ENCODE data around the gene KCNMB2. TPM values are rescaled to one million over a fixed set of nuclear protein-coding genes. Genes with fewer than 3 reads are reported as not detected.

The KCNMB2 gene
- total RNA-seq, 1 donor from 2014 or later = not detected

DNA sequence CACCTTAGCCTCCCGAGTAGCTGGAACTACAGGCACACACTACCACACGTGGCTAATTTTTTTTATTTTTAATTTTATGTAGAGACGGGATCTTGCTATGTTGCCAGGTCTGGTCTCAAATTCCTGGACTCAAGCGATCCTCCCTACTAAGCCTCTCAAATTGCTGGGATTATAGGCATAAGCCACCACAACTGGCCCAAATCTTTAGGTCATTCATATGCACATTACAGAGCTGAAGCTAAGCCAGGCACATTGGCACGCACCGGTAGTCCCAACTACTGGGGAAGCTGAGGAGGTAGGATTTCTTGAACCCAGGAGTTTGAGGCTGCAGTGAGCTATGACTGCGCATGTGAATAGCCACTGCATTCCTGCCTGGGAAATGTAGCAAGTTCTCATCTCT lies 269.5 kb downstream of the KCNMB2 start:
- DNase-seq (ENCODE audit: low spot score) = no peak

- no peak for DNase-seq (ENCODE audit: low spot score)
These were observed 270.4 kb downstream of the KCNMB2 start for GRCh38 chr3:178806651-178807050.

- no peak for DNase-seq (ENCODE audit: low spot score)
These were observed 271.5 kb downstream of the KCNMB2 start for GRCh38 chr3:178807694-178808093.

DNA sequence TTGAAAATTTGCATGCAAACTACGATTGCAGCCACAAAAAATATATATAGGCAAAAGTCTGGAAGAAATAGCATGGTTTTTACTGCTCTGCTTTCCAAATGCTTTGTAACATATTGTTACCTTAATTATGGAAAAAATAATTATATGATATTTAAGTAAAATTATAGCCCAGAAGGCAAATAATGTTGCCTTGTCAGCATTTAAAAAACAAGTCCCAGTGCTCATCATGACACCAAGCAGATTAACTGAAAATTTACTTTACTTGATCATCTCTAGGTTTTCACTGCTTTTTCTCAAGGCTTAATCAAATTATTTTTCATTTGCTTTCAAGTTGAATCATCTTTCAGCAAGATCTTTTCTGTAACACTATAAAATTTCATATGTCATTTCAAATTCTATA lies 272.5 kb downstream of the KCNMB2 start:
- no peak for DNase-seq (ENCODE audit: low spot score)

DNA sequence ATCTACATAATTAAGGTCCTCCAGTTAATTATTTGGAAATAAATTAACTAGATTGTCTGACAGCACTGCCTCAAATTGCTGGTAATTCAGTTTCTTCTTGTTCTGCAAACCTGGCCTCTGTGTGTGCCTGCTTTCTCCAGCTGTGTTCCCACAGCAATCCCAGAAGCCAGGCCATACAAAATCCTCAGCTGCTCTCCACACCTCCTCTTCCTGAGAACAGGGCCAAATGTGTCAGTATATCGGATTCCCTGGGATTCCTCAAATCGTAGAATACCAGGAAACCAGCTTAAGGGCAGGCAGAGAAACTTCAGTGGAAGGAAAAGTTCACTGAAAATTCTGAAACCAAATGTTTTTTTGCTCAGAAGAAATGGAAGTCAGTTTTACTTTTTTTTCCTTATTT lies 273.9 kb downstream of the KCNMB2 start:
- no peak for DNase-seq (ENCODE audit: low spot score)

DNA sequence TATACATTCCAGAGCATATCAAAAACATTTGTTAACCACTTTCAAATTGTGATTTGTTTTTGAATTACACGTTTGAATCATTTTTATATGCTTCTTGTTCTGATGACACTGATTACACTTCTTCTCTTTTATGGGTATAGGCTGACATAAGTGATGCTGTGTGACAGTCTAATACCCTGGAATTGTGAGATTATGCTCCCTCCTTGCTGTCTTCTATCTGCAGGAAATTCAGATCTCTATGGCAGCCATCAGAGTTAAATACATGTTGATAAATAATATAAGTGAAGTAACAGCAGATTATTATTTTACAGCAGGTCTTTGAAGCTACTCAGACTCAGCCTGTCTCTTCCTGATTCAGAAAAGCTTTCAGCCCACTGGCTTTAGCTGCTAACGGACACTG lies 286.5 kb downstream of the KCNMB2 start:
- no peak for DNase-seq (ENCODE audit: low spot score)

DNA sequence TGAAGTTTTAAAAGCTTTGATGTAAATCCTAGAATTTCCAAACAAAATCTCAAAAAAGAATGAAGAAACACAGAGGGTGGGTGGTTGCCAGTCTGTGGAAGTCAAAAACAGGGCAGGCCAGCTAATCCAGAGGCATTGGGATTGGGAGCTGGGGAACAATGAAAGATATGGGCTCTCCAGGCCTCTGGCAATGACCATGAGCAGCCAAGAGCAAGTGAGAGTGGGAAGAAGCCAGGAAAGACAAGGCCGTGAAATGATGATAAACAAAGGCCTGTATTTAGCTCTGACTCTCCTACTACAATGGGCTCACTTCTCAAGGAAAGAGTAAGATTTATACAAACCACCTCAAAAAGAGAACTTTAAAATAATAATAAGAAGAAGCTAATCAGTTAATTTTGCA lies 286.9 kb downstream of the KCNMB2 start:
- DNase-seq (ENCODE audit: low spot score) = no peak

GRCh38 chr3:178823591-178824246 lies 287.5 kb downstream of the KCNMB2 start:
- DNase-seq (ENCODE audit: low spot score) = no peak

GRCh38 chr3:178826435-178827123 lies 290.3 kb downstream of the KCNMB2 start:
- no peak for DNase-seq (ENCODE audit: low spot score)

DNA sequence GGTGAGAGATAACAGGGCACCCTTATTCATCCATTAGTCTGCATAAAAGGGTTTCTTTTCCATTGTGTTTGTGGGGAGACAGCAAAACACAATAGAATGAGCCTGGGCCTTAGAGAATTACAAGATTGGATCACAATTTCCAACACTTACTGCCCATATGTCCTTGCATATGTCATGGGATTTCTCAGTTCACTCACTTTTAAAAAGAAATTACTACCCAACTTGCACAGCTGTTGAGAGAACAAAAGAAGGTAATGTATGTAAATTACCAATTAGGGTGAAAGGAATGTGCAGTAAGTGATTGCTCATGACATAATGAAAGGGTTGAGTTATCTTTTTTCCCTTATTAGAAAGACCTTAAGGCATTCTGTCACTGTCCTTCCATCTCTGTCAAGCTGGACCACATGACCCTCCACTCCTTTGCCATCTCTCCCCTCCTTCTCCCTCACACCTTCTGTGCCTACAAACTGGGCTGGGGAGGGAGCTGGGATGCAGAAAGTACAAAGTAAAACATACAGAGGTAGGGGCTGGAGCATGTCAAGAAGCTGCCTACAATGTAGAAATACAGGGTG lies 291.1 kb downstream of the KCNMB2 start:
- no peak for DNase-seq (ENCODE audit: low spot score)

GRCh38 chr3:178833695-178834094 lies 297.5 kb downstream of the KCNMB2 start:
- DNase-seq (ENCODE audit: low spot score) = no peak

DNA sequence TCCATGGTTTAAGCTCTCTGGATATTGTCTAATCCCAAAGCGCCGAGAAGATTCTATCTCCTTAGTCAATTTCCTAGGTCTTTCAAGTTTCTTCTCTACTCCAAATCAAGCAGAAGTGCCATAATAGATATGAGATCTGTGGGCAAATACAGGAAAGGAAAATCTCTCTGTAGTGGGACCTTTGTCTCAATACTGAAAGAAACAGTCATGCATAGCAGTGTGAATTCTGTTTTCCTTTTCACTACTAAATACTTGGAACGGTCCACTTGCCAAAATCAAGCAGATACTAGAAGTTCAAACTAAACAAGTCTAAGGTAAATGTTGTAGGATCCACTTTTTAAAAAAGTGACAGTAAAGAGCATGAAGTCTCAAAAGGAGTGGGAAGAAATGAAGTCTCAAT lies 298.8 kb downstream of the KCNMB2 start:
- DNase-seq (ENCODE audit: low spot score) = no peak

GRCh38 chr3:178837512-178837911 lies 301.3 kb downstream of the KCNMB2 start:
- DNase-seq (ENCODE audit: low spot score) = no peak

DNA sequence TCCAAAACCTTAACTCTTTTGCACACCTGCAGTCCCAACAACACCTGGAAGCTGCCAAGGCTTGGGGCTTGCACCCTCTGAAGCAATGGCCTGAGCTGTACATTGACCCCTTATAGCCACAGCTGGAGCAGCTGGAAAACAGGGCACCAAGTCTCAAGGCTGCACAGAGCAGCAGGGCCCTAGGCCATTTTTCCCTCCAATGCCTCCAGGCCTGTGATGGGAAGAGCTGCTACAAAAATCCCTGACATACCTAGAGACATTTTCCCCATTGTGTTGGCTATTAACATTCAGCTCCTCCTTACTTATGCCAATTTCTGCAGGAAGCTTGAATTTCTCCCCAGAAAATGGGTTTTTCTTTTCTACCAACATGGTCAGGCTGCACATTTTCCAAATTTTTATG lies 304.4 kb downstream of the KCNMB2 start:
- DNase-seq (ENCODE audit: low spot score) = no peak

- no peak for DNase-seq (ENCODE audit: low spot score)
These were observed 304.8 kb downstream of the KCNMB2 start for GRCh38 chr3:178841011-178841410.

GRCh38 chr3:178844916-178845315 lies 308.7 kb downstream of the KCNMB2 start:
- no peak for DNase-seq (ENCODE audit: low spot score)

DNA sequence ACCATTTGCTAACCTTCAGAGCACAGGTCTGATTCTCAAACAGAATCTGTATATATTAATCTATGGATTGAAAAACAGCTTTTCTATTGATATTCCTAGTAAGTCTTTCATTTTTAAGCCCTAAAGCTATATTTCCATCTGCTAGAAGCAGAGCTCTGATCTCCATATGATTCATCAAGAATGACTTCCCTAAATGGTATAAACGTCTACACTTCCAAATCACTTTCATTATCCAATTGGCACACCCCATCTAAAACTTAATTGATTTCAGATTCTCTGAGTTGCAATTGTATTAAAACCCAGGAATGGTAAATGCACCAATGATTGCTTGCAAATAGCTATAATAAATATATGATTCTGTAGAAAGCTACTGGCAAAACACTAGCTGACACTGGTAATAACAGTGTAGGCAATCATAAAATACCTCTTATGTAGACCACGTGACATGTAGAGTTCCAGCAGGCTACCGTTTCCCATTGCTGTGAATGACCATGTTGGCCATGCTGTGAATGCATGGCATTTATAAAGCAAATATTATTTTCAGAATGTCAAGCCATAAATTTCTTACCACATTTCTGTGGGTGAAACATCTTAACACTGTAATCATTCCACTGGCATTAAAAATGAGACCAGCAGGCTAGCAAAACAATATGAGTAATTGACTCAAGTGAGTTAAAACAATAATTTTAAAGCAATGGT lies 309.3 kb downstream of the KCNMB2 start:
- DNase-seq (ENCODE audit: low spot score) = no peak

GRCh38 chr3:178847190-178847589 lies 311.0 kb downstream of the KCNMB2 start:
- DNase-seq (ENCODE audit: low spot score) = no peak

GRCh38 chr3:178849199-178849910 lies 313.1 kb downstream of the KCNMB2 start:
- DNase-seq (ENCODE audit: low spot score) = no peak

DNA sequence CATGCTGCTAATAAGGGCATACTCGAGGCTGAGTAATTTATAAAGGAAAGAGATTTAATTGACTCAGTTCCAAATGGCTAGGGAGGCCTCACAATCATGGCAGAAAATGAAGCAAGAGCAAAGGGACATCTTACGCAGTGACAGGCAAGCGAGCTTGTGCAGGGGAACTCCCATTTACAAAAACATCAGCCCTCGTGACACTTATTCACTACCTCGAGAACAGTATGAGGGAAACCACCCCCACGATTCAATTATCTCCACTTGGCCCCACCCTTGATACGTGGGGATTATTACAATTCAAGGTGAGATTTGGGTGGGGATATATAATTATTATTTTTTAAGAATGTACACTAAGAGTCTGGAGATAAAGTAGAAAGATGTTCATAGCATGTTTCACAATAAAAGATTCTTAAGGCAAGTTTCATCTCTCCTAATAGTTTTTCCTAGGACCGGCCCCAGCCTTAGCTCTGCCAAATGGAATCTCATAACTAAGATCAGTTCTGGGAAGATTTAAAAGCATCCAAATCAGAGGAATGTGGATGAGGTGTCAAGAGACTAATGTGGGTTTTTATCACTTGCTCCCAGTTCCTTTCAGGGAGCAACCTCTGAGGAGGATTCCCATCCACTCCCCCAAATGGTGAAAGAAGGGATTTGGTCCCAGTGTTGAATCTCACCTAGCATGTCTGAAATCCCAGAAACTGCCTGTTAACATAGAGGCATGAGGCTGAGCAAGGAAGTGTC lies 314.4 kb downstream of the KCNMB2 start:
- no peak for DNase-seq (ENCODE audit: low spot score)

GRCh38 chr3:178851564-178851963 lies 315.3 kb downstream of the KCNMB2 start:
- DNase-seq (ENCODE audit: low spot score) = no peak
